CD14-positive monocyte (primary cell): ENCODE measurements around the gene SLC35A5. TPM values are rescaled to one million over a fixed set of nuclear protein-coding genes. Genes with fewer than 3 reads are reported as not detected.

Experiments used
- DNase-seq, 3 donors: peaks; one replicate each; pipeline ENCODE4 v3.0.0-alpha.2; 2011 to 2022
- H2AFZ ChIP-seq: 2 replicates; pipeline ENCODE4 v1.6.0; 2012; ENCODE audit warnings: mild to moderate bottlenecking, low read depth, low read length, inconsistent platforms; ENCODE audit not compliant: insufficient read depth, poor library complexity, severe bottlenecking
- H3K27ac ChIP-seq, 2 donors: 1 replicate in 1 of 2; 2 replicates in 1 of 2; pipeline ENCODE4 v1.5.1; 2012 to 2013; ENCODE audit warnings: low read length in 2 of 2, control low read depth in 1 of 2, inconsistent platforms in 1 of 2, low read depth in 1 of 2, mild to moderate bottlenecking in 1 of 2
- H3K27me3 ChIP-seq, 2 donors: one replicate each; pipeline versions ENCODE4 v1.6.0 to v1.6.1; 2011 to 2013; ENCODE audit warnings: low read length in 2 of 2; ENCODE audit not compliant: control insufficient read depth in 2 of 2, insufficient read depth in 2 of 2
- H3K36me3 ChIP-seq, 2 donors: replicated peaks in 1 of 2; 1 replicate in 1 of 2; 2 replicates in 1 of 2; pipeline versions ENCODE4 v1.5.1 to v1.6.1; 2012 to 2013; ENCODE audit warnings: low read length in 2 of 2, control low read depth in 1 of 2, inconsistent platforms in 1 of 2, mild to moderate bottlenecking in 1 of 2; ENCODE audit not compliant: insufficient read depth in 2 of 2, control insufficient read depth in 1 of 2
- H3K4me1 ChIP-seq, 2 donors: 1 replicate in 1 of 2; 2 replicates in 1 of 2; pipeline versions ENCODE4 v1.5.1 to v1.6.1; 2012 to 2013; ENCODE audit warnings: low read length in 2 of 2, control low read depth in 1 of 2, inconsistent platforms in 1 of 2, mild to moderate bottlenecking in 1 of 2, moderate library complexity in 1 of 2; ENCODE audit not compliant: insufficient read depth in 2 of 2, control insufficient read depth in 1 of 2
- H3K4me2 ChIP-seq: replicated peaks from 2 replicates; pipeline ENCODE3; 2012; ENCODE audit warnings: low read length, moderate library complexity, mild to moderate bottlenecking; ENCODE audit not compliant: poor library complexity, severe bottlenecking; ENCODE audit errors: extremely low read depth
- H3K4me3 ChIP-seq, 3 experiments: fragments of 200-600 bp in 1 of 3; sonication (generic) in 1 of 3; replicated peaks in 1 of 3; 1 replicate in 2 of 3; 2 replicates in 1 of 3; pipeline ENCODE4 v1.5.1; 2011 to 2013; ENCODE audit warnings: low read length in 3 of 3, mild to moderate bottlenecking in 3 of 3, control low read depth in 2 of 3, low read depth in 2 of 3, inconsistent platforms in 1 of 3, moderate library complexity in 1 of 3
- H3K79me2 ChIP-seq: 2 replicates; pipeline ENCODE4 v1.6.0; 2012; ENCODE audit warnings: mild to moderate bottlenecking, control low read depth, inconsistent platforms, low read length, moderate library complexity; ENCODE audit not compliant: insufficient read depth
- H3K9ac ChIP-seq: 2 replicates; pipeline ENCODE4 v1.6.0; 2017; ENCODE audit warnings: low read length, mild to moderate bottlenecking; ENCODE audit not compliant: insufficient read depth, poor library complexity, severe bottlenecking
- H3K9me3 ChIP-seq, 2 donors: replicated peaks in 1 of 2; 1 replicate in 1 of 2; 2 replicates in 1 of 2; pipeline versions ENCODE4 v1.5.1 to v1.6.1; 2012 to 2013; ENCODE audit warnings: low read length in 2 of 2, control low read depth in 1 of 2; ENCODE audit not compliant: control insufficient read depth in 1 of 2, insufficient read depth in 1 of 2
- H4K20me1 ChIP-seq: 2 replicates; pipeline ENCODE4 v1.6.0; 2012; ENCODE audit warnings: mild to moderate bottlenecking, low read length, control low read depth, moderate library complexity; ENCODE audit not compliant: insufficient read depth
- H3K27ac Mint-ChIP-seq, 7 donors: one replicate each; pipeline ENCODE4 v1.8.0; 2020; ENCODE audit warnings: mild to moderate bottlenecking in 7 of 7, mixed read lengths in 7 of 7, moderate library complexity in 6 of 7, inconsistent platforms in 2 of 7
- H3K27me3 Mint-ChIP-seq, 3 donors: one replicate each; pipeline ENCODE4 v1.8.0; 2021 to 2022; ENCODE audit warnings: low read depth in 3 of 3, mild to moderate bottlenecking in 3 of 3, mixed read lengths in 3 of 3, moderate library complexity in 3 of 3, inconsistent platforms in 1 of 3
- H3K36me3 Mint-ChIP-seq, 2 donors: one replicate each; pipeline ENCODE4 v1.8.0; 2020; ENCODE audit warnings: mixed read lengths in 2 of 2, inconsistent platforms in 1 of 2, mild to moderate bottlenecking in 1 of 2
- H3K4me1 Mint-ChIP-seq: one replicate; pipeline ENCODE4 v1.8.0; 2020; ENCODE audit warnings: mild to moderate bottlenecking, mixed read lengths
- H3K4me3 Mint-ChIP-seq, 2 donors: one replicate each; pipeline ENCODE4 v1.8.0; 2020; ENCODE audit warnings: mild to moderate bottlenecking in 2 of 2, mixed read lengths in 2 of 2, moderate library complexity in 1 of 2
- H3K9me3 Mint-ChIP-seq, 7 donors: one replicate each; pipeline ENCODE4 v1.8.0; 2020 to 2022; ENCODE audit warnings: mixed read lengths in 7 of 7, mild to moderate bottlenecking in 6 of 7, moderate library complexity in 6 of 7, inconsistent platforms in 2 of 7
- CTCF ChIP-seq: fragments of 200-600 bp; IDR thresholded peaks from one replicate; pipeline ENCODE4 v1.8.0; 2022; ENCODE audit warnings: antibody characterized with exemption, mild to moderate bottlenecking
- WGBS: methylation state at CpG from one replicate; pipeline ENCODE4 v1.1.5; 2013; ENCODE audit warnings: missing lambda C conversion rate; ENCODE audit not compliant: insufficient coverage; 5-methylcytosine and 5-hydroxymethylcytosine counted together
- intact Hi-C, 2 donors: fragments of 100-400 bp; cut with micrococcal nuclease; formaldehyde crosslinking; loops; one replicate each; pipeline versions ENCODE4 v1.15.0 to v1.15.1; 2023
- polyA plus RNA-seq, 3 donors: library from polyadenylated mRNA; depleted of rRNA in 1 of 3; unstranded in 2 of 3; stranded (reverse) in 1 of 3; fragments of 300-500 nt in 2 of 3; fragments of >200 nt in 1 of 3; fragmentation: Illumina TruSeq in 2 of 3; gene quantifications; 1 replicate in 2 of 3; 2 replicates in 1 of 3; pipeline ENCODE4 v1.2.3, GENCODE V29; 2012 to 2021

The SLC35A5 gene
- polyA plus RNA-seq, 3 donors: 16.8 to 74.1 (median 61.3) TPM

DNA sequence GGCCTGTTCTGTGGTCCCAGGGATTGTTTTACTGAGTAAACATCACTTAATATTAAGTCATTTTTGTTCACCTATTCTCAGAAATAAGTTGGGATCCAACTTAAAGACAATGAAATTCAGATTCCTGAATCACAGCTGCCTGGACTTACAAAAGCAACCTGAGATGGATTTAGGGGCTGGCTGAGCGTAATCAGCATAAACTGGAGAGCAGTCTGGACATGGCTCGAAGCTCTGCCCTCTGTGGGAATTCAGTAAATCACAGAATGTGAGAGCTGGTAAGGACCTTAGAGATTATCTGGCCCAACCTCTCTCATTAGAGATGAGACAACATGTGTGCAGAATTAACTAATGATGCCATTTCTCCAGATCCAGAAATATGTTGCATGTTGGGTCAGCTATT lies 55.4 kb downstream of the SLC35A5 start:
- no peaks in the 10 kb centered on the region for H3K27me3 Mint-ChIP-seq
- no peak overlapping the region for H3K4me3 ChIP-seq
- H3K4me1 Mint-ChIP-seq: peaks cover 3% of the 10 kb centered on the region
- no peak overlapping the region for H2AFZ ChIP-seq
- no peak overlapping the region for H3K27ac ChIP-seq
- H3K9ac ChIP-seq: no peak overlapping the region
- H3K27me3 ChIP-seq: no peaks in the 10 kb centered on the region
- peaks cover 0 to 4% (median 0%) of the 10 kb centered on the region in 7 donors for H3K9me3 Mint-ChIP-seq
- intact Hi-C loops: no loop called here
- peaks cover 0 to 7% of the 10 kb centered on the region in 2 donors for H3K4me1 ChIP-seq
- H3K4me2 ChIP-seq: no peak overlapping the region
- TF ChIP-seq CTCF: no peak
- H3K4me3 Mint-ChIP-seq: no peak overlapping the region
- no peaks in the 10 kb centered on the region for H3K79me2 ChIP-seq
- 100% methylated on average over 1 of the region's 2 CpGs for WGBS
- H3K36me3 Mint-ChIP-seq: no peaks in the 10 kb centered on the region
- no peaks in the 10 kb centered on the region for H3K9me3 ChIP-seq
- H3K36me3 ChIP-seq: no peaks in the 10 kb centered on the region
- H4K20me1 ChIP-seq: no peaks in the 10 kb centered on the region
- no peak for DNase-seq
- no peak overlapping the region for H3K27ac Mint-ChIP-seq

- Histone ChIP-seq H4K20me1 (no peaks in the 10 kb centered on the region), H3K79me2 (no peaks in the 10 kb centered on the region), H3K4me3 (no peak overlapping the region), H3K9ac (no peak overlapping the region), H3K27ac (no peak overlapping the region), H3K27me3 (no peaks in the 10 kb centered on the region), H3K4me2 (no peak overlapping the region), H3K9me3 (no peaks in the 10 kb centered on the region), H3K4me1 (peaks cover 0 to 7% of the 10 kb centered on the region in 2 donors), H2AFZ (no peak overlapping the region), H3K36me3 (no peaks in the 10 kb centered on the region)
- DNase-seq: peak; percentile 30 to 55 (median 39)
- H3K27me3 Mint-ChIP-seq: no peaks in the 10 kb centered on the region
- no CpG with 5 or more reads among the region's 2 CpGs for WGBS
- H3K4me3 Mint-ChIP-seq: peak overlapping the region in 1 of 2 donors; percentile 4
- intact Hi-C loops: no loop called here
- no peaks in the 10 kb centered on the region for H3K36me3 Mint-ChIP-seq
- TF ChIP-seq CTCF: no peak
- H3K27ac Mint-ChIP-seq: no peak overlapping the region
- peaks cover 0 to 4% (median 0%) of the 10 kb centered on the region in 7 donors for H3K9me3 Mint-ChIP-seq
- peaks cover 3% of the 10 kb centered on the region for H3K4me1 Mint-ChIP-seq
Measured at GRCh38 chr3:112619295-112619694, 57.5 kb downstream of the SLC35A5 start.
